Measurements from ENCODE around the gene ZNF417. TPM values are rescaled to one million over a fixed set of nuclear protein-coding genes. Genes with fewer than 3 reads are reported as not detected.

ZNF417 gene
- total RNA-seq, 1 experiment from 2014 or later: 22.2 TPM

DNA sequence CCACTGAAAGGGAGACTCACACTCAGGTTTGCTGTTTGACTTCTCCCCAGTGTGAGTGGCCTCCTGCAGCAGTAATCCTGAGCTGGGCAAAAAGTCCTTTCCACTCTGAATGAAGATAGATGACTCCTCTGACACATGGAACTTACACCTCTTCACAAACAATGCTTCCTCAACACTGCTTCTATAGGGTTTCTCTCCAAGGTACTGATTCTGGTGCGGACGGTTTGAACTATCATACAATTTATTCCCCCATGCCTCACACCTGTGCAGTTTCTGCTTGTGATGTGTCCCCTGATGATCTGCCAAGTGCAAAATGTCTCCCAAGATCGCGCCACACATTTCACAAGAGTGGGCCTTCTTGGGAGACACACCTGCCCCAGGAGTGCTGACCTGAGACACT, 11.2 kb upstream of the ZNF417 start:
- H2BK120ac ChIP-seq (ENCODE audit: low read depth, low read length, poor library complexity, severe bottlenecking): no peak overlapping the region
- no peak overlapping the region for H2BK15ac ChIP-seq (ENCODE audit: low read depth, low read length)
- Mint-ChIP-seq H3K27ac (no peak overlapping the region), H3K36me3 (ENCODE audit: insufficient read depth in 1 of 3, low read depth in 3 of 3) (peaks cover 90 to 97% (median 94%) of the 10 kb centered on the region in 3 experiments), H3K4me1 (no peaks in the 10 kb centered on the region), H3K9me3 (peaks cover 57 to 80% of the 10 kb centered on the region in 2 experiments), H3K4me3 (no peak overlapping the region), H3K27me3 (ENCODE audit: low read depth) (peaks cover 4% of the 10 kb centered on the region; the same call in 1 of the 2 replicates)
- H3K56ac ChIP-seq (ENCODE audit: insufficient read length, low read depth, low read length): no peak overlapping the region
- H2BK12ac ChIP-seq (ENCODE audit: insufficient read length, low read depth, low read length): no peak overlapping the region
- H3T11ph ChIP-seq (ENCODE audit: low read length): no peak overlapping the region
- no peak overlapping the region for H3K18ac ChIP-seq (ENCODE audit: insufficient read length, low read depth, low read length)
- DNase-seq: no peak
- H2BK5ac ChIP-seq (ENCODE audit: insufficient read length, low read length): no peak overlapping the region
- H4K8ac ChIP-seq (replicated peaks; ENCODE audit: insufficient read length, low read depth, low read length): no peak overlapping the region
- no peaks in the 10 kb centered on the region for H4K20me1 ChIP-seq (ENCODE audit: control insufficient read depth, insufficient read depth, insufficient read length)
- H3K27ac ChIP-seq (ENCODE audit: insufficient read length, low read depth, low read length): no peak overlapping the region
- H3K4ac ChIP-seq (ENCODE audit: low read depth, low read length): no peak overlapping the region
- H3K4me2 ChIP-seq (ENCODE audit: insufficient read depth, insufficient read length, low read length): no peak overlapping the region
- no peak overlapping the region for H3K9ac ChIP-seq (ENCODE audit: extremely low read depth, insufficient read length, low read length)
- H3K23me2 ChIP-seq (ENCODE audit: insufficient read length, low read depth, low read length, poor library complexity, severe bottlenecking): no peaks in the 10 kb centered on the region
- H3K27me3 ChIP-seq (ENCODE audit: insufficient read depth, low read length): no peaks in the 10 kb centered on the region
- H2AFZ ChIP-seq (ENCODE audit: low read length): no peak overlapping the region
- no peak overlapping the region for H2BK20ac ChIP-seq (ENCODE audit: low read depth, low read length, poor library complexity, severe bottlenecking)
- H3K79me2 ChIP-seq (ENCODE audit: insufficient read depth, low read length): peaks cover 3% of the 10 kb centered on the region
- H3K23ac ChIP-seq (ENCODE audit: insufficient read length, low read depth, low read length): no peak overlapping the region
- H3K4me1 ChIP-seq (ENCODE audit: insufficient read depth, low read length): no peaks in the 10 kb centered on the region
- TF ChIP-seq, protein P1, sequence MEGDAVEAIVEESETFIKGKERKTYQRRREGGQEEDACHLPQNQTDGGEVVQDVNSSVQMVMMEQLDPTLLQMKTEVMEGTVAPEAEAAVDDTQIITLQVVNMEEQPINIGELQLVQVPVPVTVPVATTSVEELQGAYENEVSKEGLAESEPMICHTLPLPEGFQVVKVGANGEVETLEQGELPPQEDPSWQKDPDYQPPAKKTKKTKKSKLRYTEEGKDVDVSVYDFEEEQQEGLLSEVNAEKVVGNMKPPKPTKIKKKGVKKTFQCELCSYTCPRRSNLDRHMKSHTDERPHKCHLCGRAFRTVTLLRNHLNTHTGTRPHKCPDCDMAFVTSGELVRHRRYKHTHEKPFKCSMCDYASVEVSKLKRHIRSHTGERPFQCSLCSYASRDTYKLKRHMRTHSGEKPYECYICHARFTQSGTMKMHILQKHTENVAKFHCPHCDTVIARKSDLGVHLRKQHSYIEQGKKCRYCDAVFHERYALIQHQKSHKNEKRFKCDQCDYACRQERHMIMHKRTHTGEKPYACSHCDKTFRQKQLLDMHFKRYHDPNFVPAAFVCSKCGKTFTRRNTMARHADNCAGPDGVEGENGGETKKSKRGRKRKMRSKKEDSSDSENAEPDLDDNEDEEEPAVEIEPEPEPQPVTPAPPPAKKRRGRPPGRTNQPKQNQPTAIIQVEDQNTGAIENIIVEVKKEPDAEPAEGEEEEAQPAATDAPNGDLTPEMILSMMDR (conservative IDR thresholded peaks at IDR 0.05): no peak
- no peak overlapping the region for H4K5ac ChIP-seq (ENCODE audit: insufficient read length, low read depth, low read length)
- H3K9me3 ChIP-seq (ENCODE audit: control insufficient read depth, low read depth, low read length): peaks cover 31% of the 10 kb centered on the region
- H3K79me1 ChIP-seq (ENCODE audit: insufficient read depth, low read depth, low read length, poor library complexity, severe bottlenecking): no peaks in the 10 kb centered on the region
- no peak overlapping the region for H4K91ac ChIP-seq (ENCODE audit: insufficient read length, low read depth, low read length)
- WGBS (ENCODE audit: extremely low coverage, insufficient read length, low lambda C conversion rate): no CpG with 5 or more reads among the region's 4 CpGs
- H2AK5ac ChIP-seq (ENCODE audit: insufficient read length, low read length): no peak overlapping the region
- no peak overlapping the region for H3K14ac ChIP-seq (ENCODE audit: insufficient read depth, low read length)

All from H9 (cell line).